HFF-Myc (cell line): ENCODE data around the gene MAGI1.

Experiments
- DNase-seq: peaks from one replicate; pipeline ENCODE4 v3.0.0-alpha.2; 2011; ENCODE audit warnings: low read depth; ENCODE audit errors: extremely low read depth
- H3K4me3 ChIP-seq: replicated peaks from 2 replicates; pipeline ENCODE4 v1.5.1; 2011; ENCODE audit warnings: low read depth, mild to moderate bottlenecking, control low read depth, low read length
- TF ChIP-seq, protein P1 (sequence below): IDR thresholded peaks from 2 replicates; pipeline ENCODE4 v1.5.1; 2012; ENCODE audit warnings: mild to moderate bottlenecking, low read depth, low read length, control low read depth; ENCODE audit errors: missing control alignments

The MAGI1 gene

DNA sequence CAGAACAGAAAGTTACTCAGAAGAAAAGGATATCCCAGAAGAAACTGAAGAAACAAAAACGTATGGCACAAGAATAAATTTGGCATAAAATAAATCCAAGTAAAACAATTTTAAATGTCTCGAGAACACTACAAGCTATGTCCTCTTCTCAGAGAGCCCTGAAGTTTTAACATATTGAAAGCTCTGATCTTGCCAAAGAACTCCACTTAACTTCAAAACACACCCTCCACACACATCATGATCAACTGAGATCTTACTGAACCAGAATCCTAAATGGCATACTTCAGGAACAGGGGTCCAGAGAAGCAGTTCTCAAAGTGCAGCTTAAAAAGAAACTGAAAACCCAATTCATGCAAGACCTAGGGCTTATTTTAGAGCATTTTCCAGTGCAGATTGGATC is 194.3 kb downstream of the MAGI1 start:
- DNase-seq = no peak
- H3K4me3 ChIP-seq = no peak overlapping the region
- TF ChIP-seq, protein P1, sequence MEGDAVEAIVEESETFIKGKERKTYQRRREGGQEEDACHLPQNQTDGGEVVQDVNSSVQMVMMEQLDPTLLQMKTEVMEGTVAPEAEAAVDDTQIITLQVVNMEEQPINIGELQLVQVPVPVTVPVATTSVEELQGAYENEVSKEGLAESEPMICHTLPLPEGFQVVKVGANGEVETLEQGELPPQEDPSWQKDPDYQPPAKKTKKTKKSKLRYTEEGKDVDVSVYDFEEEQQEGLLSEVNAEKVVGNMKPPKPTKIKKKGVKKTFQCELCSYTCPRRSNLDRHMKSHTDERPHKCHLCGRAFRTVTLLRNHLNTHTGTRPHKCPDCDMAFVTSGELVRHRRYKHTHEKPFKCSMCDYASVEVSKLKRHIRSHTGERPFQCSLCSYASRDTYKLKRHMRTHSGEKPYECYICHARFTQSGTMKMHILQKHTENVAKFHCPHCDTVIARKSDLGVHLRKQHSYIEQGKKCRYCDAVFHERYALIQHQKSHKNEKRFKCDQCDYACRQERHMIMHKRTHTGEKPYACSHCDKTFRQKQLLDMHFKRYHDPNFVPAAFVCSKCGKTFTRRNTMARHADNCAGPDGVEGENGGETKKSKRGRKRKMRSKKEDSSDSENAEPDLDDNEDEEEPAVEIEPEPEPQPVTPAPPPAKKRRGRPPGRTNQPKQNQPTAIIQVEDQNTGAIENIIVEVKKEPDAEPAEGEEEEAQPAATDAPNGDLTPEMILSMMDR = no peak

DNA sequence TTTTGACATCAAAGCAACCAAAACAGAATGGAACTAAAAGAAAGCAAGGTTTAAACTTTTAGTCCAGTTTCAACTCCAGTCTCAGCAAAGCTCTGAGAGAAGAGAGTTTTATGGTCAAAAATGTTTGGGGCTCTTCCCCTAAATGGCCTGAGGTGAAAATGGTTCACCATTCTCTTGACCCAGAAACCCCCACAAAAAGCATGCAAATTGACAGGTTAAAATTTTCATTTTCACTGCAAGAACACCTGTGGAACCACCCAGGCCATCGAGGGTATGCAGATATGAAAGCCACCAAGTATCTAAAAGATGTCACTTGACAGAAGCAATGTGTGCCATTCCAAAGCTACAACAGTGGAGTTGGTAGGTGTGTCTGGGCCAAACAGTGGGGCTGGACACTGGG is 195.0 kb downstream of the MAGI1 start:
- no peak for DNase-seq
- TF ChIP-seq, protein P1 = no peak
- no peak overlapping the region for H3K4me3 ChIP-seq

GRCh38 chr3:65837604-65838003 is 201.1 kb downstream of the MAGI1 start:
- DNase-seq = no peak
- TF ChIP-seq, protein P1 = no peak
- H3K4me3 ChIP-seq = no peak overlapping the region

DNA sequence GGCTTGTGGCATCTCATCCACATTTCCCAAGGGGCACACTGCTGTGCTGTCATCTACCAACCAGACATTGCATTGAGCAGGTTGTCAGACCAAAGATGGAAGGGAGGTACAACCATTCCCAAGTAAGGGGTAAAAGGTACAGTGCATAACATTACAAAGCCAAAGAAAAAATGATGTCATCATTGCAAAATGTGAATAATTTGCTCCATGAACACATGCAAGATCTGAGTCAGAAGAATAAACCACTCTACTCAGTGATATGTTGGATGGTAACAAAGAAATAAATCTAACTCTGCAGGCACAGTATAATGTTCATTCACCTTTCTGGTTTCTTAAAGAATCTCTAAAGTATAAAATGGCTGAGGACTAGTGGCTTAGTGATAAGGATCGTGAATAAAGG is 202.7 kb downstream of the MAGI1 start:
- TF ChIP-seq, protein P1 = no peak
- H3K4me3 ChIP-seq = no peak overlapping the region
- DNase-seq = no peak

DNA sequence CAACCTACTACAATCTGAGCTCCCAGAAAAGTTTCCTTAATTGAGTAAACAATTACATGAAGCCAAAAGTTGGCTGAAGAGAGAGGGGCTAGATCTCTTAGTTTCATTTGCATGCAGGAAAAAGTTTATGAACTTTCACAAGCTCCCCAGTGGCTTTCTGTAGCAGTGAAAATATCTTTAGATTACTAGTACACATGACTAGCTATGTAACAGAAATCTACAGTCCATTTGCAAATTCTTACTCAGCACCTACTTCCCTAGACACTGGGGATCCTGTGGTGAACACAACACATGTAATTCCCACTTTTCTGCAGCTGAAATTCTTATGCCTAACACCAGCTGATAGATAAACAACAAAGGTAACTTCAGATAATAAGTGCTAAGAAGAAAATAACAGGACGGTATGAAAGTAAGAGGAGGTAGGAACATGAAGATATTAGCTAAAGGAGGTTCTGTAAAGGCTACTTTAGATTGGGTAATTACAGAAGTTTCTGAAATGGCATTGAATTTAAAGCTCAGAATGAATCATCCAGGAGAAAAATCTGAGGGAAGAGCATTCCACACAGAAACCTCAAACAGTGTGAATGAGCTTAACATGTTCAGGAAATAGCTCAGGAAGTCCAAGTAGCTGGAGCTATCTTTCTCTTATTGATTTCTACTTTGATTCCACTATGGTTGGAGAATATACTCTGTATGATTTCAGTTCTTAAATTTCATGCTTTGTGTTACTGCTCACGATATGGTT is 204.8 kb downstream of the MAGI1 start:
- no peak for DNase-seq
- TF ChIP-seq, protein P1 = no peak
- H3K4me3 ChIP-seq = no peak overlapping the region

- TF ChIP-seq, protein P1 = no peak
- no peak overlapping the region for H3K4me3 ChIP-seq
- no peak for DNase-seq
Observed at GRCh38 chr3:65831733-65832425, 206.8 kb downstream of the MAGI1 start.
